Gastrocnemius medialis (tissue), 4 donors: ENCODE results near the gene C16orf96.

Experiments used
- CTCF ChIP-seq, 5 experiments: fragments of 450-650 bp in 3 of 5; fragments of 200-600 bp in 2 of 5; sonication (generic) in 2 of 5; IDR thresholded peaks in 4 of 5; conservative IDR thresholded peaks in 1 of 5; 1 replicate in 4 of 5; 2 replicates in 1 of 5; pipeline ENCODE4 v1.5.1; 2016 to 2019; ENCODE audit warnings: antibody characterized with exemption in 5 of 5, mild to moderate bottlenecking in 3 of 5, moderate library complexity in 3 of 5
- POLR2A ChIP-seq, 2 donors: fragments of 450-650 bp; IDR thresholded peaks; one replicate each; pipeline ENCODE4 v1.6.1; 2017; ENCODE audit warnings: antibody characterized with exemption in 2 of 2, mild to moderate bottlenecking in 2 of 2, moderate library complexity in 2 of 2

GRCh38 chr16:4519274-4520058 is 36.7 kb upstream of the C16orf96 start:
- TF ChIP-seq CTCF (IDR thresholded peaks at IDR 0.05 in 4 of 5, conservative IDR thresholded peaks at IDR 0.05 in 1 of 5) (no peak), POLR2A (IDR thresholded peaks at IDR 0.05) (no peak)
